ENCODE data around the gene RABL2A.
"Not testable (repeated sequence)": the region's sequence is repeated elsewhere in the genome, so short reads cannot be mapped to it uniquely, and the experiment has no call there.

Gene RABL2A

DNA sequence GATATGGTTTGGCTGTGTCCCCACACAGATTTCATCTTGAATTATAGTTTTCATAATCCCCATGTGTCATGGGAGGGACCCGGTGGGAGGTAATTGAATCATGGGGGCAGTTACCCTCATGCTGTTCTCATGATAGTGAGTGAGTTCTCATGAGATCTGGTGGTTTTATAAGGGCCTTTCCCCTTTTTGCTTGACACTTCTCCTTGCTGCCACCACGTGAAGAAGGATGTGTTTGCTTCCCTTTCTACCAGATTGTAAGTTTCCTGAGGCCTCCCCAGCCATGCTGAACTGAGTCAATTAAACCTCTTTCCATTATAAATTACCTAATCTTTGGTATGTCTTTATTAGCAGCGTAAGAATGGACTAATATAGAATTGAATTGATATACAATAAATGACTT lies 63.8 kb downstream of the RABL2A start:
- DNase-seq = not testable (repeated sequence)
